WI38 (cell line): ENCODE results near the gene ATP6AP2.
"Not testable (repeated sequence)": the region's sequence is repeated elsewhere in the genome, so short reads cannot be mapped to it uniquely, and the experiment has no call there.

Experiments used
- H3K4me3 ChIP-seq: 2 replicates; pipeline ENCODE4 v1.5.1; 2011; ENCODE audit warnings: low read depth, mild to moderate bottlenecking, control low read depth, low read length
- CTCF ChIP-seq: IDR thresholded peaks from 2 replicates; pipeline ENCODE4 v1.5.1; 2012; ENCODE audit warnings: low read depth, mild to moderate bottlenecking, control low read depth, low read length

Gene ATP6AP2

GRCh38 chrX:40563784-40564183, 17.0 kb upstream of the ATP6AP2 start:
- no peak for TF ChIP-seq CTCF
- no peak overlapping the region for H3K4me3 ChIP-seq

- no peak overlapping the region for H3K4me3 ChIP-seq
- TF ChIP-seq CTCF = no peak
Measured at GRCh38 chrX:40564447-40564846, 16.3 kb upstream of the ATP6AP2 start.

DNA sequence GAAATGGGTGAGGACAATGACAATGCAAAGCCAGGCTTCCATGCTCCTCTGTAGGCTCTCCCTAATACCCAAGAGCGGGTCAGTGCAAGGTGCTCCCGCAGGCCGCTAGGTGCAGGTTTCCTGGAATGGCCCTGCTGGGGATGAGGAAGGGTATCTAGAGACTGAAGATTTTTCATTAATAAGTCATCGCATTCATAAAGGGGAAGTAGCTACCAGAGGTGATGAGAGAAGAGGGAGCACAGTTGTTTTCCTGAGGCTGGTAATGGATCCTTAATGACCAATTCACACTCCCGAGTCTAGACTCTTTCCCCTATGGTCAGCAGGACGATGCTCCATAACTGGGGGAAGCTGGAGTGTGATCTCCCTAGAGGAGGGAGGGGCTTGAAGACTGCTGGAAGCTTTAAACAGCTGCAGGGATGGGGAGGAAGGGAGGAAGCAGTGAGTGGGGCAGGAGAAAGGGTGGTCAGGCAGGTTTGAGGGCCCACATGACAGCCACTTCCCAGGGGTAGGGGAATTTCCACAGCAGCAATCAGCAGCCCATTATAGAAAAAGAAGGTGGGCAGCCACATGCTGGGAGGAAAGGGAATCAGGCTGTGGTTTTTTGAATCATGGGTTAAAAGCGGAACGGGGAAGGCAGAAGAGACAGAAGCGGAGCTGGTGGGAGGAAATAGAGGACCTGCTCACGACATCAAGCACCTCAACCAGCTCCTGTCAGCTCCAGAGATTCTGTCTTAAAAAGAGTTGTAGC, 10.2 kb upstream of the ATP6AP2 start:
- no peak for TF ChIP-seq CTCF
- no peak overlapping the region for H3K4me3 ChIP-seq

- H3K4me3 ChIP-seq = not testable (repeated sequence)
Measured at GRCh38 chrX:40571164-40571563, 9.6 kb upstream of the ATP6AP2 start.

- H3K4me3 ChIP-seq = no peak overlapping the region
- TF ChIP-seq CTCF = no peak
Measured at GRCh38 chrX:40571600-40571999, 9.2 kb upstream of the ATP6AP2 start.

DNA sequence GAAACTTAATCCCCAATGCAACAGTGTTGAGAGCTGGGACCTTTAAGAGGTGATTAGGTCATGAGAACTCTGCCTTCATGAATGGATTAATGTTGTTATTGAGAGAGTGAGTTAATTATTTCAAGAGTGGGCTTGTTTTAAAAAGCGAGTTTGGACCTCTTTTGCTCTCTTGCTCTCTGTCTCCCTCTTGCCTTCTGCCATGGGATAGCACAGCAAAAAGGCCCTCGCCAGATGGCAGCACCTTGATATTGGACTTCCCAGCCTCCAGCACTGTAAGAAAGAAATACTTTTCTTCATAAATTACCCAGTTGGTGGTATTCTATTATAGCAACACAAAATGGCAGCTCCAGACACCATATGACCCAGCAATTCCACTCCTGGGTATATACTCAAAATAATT, 7.0 kb upstream of the ATP6AP2 start:
- peak; percentile 78 for TF ChIP-seq CTCF

GRCh38 chrX:40575411-40575810, 5.4 kb upstream of the ATP6AP2 start:
- not testable (repeated sequence) for H3K4me3 ChIP-seq

More for the DNA sequence above, 7.0 kb upstream of the ATP6AP2 start:
- H3K4me3 ChIP-seq = no peak overlapping the region

DNA sequence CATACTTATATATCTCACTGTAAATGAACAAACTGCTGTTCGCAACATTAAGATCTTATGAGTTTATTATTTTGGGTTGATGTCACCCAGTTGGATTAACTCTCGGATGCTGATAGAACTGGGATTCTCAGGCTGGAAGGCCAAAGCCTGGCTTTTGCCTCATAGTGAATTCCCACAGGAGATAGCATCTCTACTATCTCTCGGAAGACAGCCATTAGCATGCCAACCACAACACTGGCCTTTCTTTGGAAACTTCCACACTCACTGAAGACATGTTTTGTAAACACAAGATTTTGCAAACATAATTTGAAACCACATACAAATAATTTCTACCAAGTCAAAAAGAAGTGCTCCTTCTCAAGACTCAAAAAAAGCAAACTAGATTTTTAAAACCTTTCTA, 4.5 kb upstream of the ATP6AP2 start:
- TF ChIP-seq CTCF = no peak
- H3K4me3 ChIP-seq = no peak overlapping the region
